ENCODE measurements around the gene MARCHF11.

Gene MARCHF11

DNA sequence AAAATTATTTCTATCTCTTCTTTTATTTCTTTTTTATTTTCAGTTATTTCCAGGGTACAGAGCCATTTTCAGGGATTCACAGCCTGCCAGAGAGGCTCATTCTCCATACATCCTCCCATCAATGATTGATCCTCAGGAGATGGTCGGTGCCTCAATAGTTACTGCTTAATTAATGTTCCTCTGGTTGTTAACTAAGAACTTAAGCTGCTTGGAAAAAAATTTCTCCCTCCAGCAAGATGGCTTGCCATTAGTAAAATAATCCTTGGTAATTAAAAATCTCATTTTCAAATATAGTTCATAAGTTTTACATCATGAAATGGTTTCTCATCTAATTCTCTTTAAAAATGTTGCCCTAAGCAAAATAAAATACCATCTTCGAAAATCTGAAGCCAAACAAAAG is 20.0 kb downstream of the MARCHF11 start:
- Histone ChIP-seq H3K27ac (ENCODE audit: poor library complexity, severe bottlenecking) (no peak overlapping the region), H3K4me3 (ENCODE audit: severe bottlenecking) (no peak overlapping the region), H3K9me3 (ENCODE audit: severe bottlenecking) (no peaks in the 10 kb centered on the region), H3K36me3 (ENCODE audit: low read depth) (no peaks in the 10 kb centered on the region), H3K4me1 (ENCODE audit: insufficient read depth, poor library complexity, severe bottlenecking) (no peaks in the 10 kb centered on the region), H3K27me3 (ENCODE audit: insufficient read depth, poor library complexity, severe bottlenecking) (no peaks in the 10 kb centered on the region)
- ATAC-seq (ENCODE audit: low read depth), result no peak
- TF ChIP-seq, protein P1, sequence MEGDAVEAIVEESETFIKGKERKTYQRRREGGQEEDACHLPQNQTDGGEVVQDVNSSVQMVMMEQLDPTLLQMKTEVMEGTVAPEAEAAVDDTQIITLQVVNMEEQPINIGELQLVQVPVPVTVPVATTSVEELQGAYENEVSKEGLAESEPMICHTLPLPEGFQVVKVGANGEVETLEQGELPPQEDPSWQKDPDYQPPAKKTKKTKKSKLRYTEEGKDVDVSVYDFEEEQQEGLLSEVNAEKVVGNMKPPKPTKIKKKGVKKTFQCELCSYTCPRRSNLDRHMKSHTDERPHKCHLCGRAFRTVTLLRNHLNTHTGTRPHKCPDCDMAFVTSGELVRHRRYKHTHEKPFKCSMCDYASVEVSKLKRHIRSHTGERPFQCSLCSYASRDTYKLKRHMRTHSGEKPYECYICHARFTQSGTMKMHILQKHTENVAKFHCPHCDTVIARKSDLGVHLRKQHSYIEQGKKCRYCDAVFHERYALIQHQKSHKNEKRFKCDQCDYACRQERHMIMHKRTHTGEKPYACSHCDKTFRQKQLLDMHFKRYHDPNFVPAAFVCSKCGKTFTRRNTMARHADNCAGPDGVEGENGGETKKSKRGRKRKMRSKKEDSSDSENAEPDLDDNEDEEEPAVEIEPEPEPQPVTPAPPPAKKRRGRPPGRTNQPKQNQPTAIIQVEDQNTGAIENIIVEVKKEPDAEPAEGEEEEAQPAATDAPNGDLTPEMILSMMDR (IDR thresholded peaks at IDR 0.05; ENCODE audit: poor library complexity, severe bottlenecking), result no peak
- no peak for DNase-seq (ENCODE audit: low spot score)

DNA sequence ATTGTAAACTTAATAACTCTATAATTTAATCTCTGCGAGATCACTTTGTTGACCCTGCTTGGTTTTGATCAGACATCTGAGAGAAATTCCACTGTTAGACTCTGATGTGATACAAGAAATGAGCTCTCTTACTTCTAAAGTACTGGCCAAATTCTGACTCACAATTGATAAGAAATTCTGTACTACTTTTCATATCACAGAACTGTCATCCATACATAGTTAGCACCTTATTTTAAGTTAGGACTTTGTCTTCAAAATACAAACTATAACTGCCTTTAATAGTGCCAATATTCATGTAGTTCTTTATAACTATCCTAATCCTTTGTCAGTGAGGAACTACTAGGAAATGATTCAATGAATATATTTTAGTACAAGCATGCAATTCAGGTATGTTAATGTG is 23.4 kb downstream of the MARCHF11 start:
- TF ChIP-seq, protein P1 (IDR thresholded peaks at IDR 0.05; ENCODE audit: poor library complexity, severe bottlenecking), result no peak
- ATAC-seq (ENCODE audit: low read depth) (no peak), DNase-seq (ENCODE audit: low spot score) (no peak)
- no peak overlapping the region for H3K4me3 ChIP-seq (ENCODE audit: severe bottlenecking)
- H3K4me1 ChIP-seq (ENCODE audit: insufficient read depth, poor library complexity, severe bottlenecking), result no peaks in the 10 kb centered on the region
- H3K27me3 ChIP-seq (ENCODE audit: insufficient read depth, poor library complexity, severe bottlenecking), result no peaks in the 10 kb centered on the region
- H3K9me3 ChIP-seq (ENCODE audit: severe bottlenecking), result no peaks in the 10 kb centered on the region
- H3K36me3 ChIP-seq (ENCODE audit: low read depth), result no peaks in the 10 kb centered on the region
- no peak overlapping the region for H3K27ac ChIP-seq (ENCODE audit: poor library complexity, severe bottlenecking)

DNA sequence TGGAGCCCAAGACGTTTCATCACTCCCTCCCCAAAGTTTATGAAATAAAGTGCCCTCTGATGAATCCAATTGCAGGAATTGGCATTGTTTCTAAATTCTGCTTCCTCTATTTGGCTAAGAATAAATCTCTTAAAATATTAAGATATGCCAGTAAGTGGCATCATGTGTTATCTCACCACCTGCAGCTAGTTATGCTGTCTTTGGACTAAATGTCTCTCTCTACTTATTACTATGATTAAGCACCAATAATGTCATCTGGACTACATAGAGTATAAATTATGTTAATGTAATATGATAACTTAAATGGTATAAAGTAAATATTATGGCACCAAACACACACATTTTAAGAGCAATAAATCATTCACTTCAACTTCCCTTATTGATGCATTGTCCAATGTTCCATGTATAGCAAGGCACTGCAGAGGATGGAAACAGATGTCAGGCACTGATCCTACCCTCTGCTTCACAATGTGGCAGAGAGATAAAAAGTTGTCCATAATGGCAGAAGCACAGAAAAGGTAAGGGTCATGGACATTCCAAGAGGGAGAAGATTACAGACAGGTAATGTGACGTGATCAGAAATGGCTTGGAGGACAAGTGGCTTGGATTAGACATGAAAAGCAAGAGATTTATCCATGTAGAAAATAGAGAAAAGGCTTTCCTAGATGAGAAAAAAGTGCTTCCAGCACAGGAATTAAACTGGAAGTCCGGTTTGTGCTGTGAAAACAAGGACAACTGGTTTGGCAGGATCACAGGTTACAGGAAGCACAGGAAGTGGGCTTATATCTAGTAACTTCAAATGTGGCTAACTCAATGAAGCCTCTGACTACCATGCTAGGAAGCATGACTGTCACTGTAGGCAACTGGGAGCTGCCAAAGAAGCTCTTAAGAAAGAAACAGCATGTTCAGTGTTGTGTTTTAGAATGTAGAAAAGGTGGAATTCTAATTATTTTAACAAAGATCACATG is 26.7 kb downstream of the MARCHF11 start:
- Histone ChIP-seq H3K27ac (ENCODE audit: poor library complexity, severe bottlenecking) (no peak overlapping the region), H3K4me3 (ENCODE audit: severe bottlenecking) (no peak overlapping the region), H3K27me3 (ENCODE audit: insufficient read depth, poor library complexity, severe bottlenecking) (no peaks in the 10 kb centered on the region), H3K9me3 (ENCODE audit: severe bottlenecking) (no peaks in the 10 kb centered on the region), H3K4me1 (ENCODE audit: insufficient read depth, poor library complexity, severe bottlenecking) (no peaks in the 10 kb centered on the region), H3K36me3 (ENCODE audit: low read depth) (no peaks in the 10 kb centered on the region)
- TF ChIP-seq, protein P1 (IDR thresholded peaks at IDR 0.05; ENCODE audit: poor library complexity, severe bottlenecking), result no peak
- no peak for DNase-seq (ENCODE audit: low spot score)
- ATAC-seq (ENCODE audit: low read depth), result no peak

DNA sequence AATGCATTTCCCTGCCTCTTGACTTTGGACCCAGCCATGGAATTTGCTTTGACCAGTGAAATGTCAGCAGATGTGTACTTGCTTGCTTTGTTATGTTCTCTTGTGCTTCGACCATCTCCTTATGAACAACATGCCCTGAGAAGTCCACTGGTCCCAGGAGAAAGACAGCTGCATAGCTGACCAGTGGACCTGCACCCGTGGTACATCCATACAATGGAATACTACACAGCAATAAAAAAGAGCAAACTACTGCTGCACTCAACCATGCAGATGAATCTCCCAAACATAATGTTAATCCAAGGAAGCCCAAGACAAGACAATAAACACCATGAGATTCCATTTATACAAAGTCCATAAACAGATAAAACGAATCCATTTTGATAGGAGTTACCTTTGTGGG is 30.0 kb downstream of the MARCHF11 start:
- H3K4me3 ChIP-seq (ENCODE audit: severe bottlenecking), result no peak overlapping the region
- no peaks in the 10 kb centered on the region for H3K27me3 ChIP-seq (ENCODE audit: insufficient read depth, poor library complexity, severe bottlenecking)
- ATAC-seq (ENCODE audit: low read depth) (no peak), DNase-seq (ENCODE audit: low spot score) (no peak)
- no peaks in the 10 kb centered on the region for H3K4me1 ChIP-seq (ENCODE audit: insufficient read depth, poor library complexity, severe bottlenecking)
- TF ChIP-seq, protein P1 (IDR thresholded peaks at IDR 0.05; ENCODE audit: poor library complexity, severe bottlenecking), result no peak
- H3K9me3 ChIP-seq (ENCODE audit: severe bottlenecking), result no peaks in the 10 kb centered on the region
- no peaks in the 10 kb centered on the region for H3K36me3 ChIP-seq (ENCODE audit: low read depth)
- no peak overlapping the region for H3K27ac ChIP-seq (ENCODE audit: poor library complexity, severe bottlenecking)
